SK-N-MC (cell line): ENCODE results near the gene AQP3.
"Not testable (repeated sequence)": the region's sequence is repeated elsewhere in the genome, so short reads cannot be mapped to it uniquely, and the experiment has no call there.

Experiments used
- DNase-seq: peaks from one replicate; pipeline ENCODE4 v3.0.0-alpha.2; 2011; ENCODE audit warnings: low read depth, low spot score
- H3K27ac ChIP-seq: fragments of 200-600 bp; sonication (generic); 2 replicates; pipeline ENCODE4 v1.5.1; 2016; ENCODE audit warnings: mixed run types
- H3K36me3 ChIP-seq: fragments of 200-600 bp; sonication (generic); 2 replicates; pipeline ENCODE4 v1.6.1; 2017; ENCODE audit warnings: antibody characterized with exemption, low read length, mixed read lengths; ENCODE audit not compliant: insufficient read depth
- H3K4me3 ChIP-seq: fragments of 200-600 bp; sonication (generic); 2 replicates; pipeline ENCODE4 v1.5.1; 2016
- H3K9ac ChIP-seq: fragments of 200-600 bp; sonication (generic); 2 replicates; pipeline ENCODE4 v1.8.0; 2017; ENCODE audit warnings: mixed run types, mixed read lengths; ENCODE audit not compliant: insufficient read length
- H3K9me3 ChIP-seq: fragments of 200-600 bp; sonication (generic); 2 replicates; pipeline ENCODE4 v1.6.1; 2017; ENCODE audit warnings: low read depth, mild to moderate bottlenecking, antibody characterized with exemption, low read length, moderate library complexity, mixed read lengths
- EZH2 ChIP-seq: fragments of 200-600 bp; sonication (generic); IDR thresholded peaks from one replicate; pipeline ENCODE4 v1.6.1; 2017; ENCODE audit warnings: antibody characterized with exemption
- FOXP2 ChIP-seq: optimal IDR thresholded peaks from 2 replicates; pipeline ENCODE3; 2011; ENCODE audit warnings: mild to moderate bottlenecking, moderate library complexity; ENCODE audit not compliant: insufficient read depth; ENCODE audit errors: extremely low read length, control extremely low read depth
- POLR2AphosphoS5 ChIP-seq: IDR thresholded peaks from 2 replicates; pipeline ENCODE4 v1.6.1; 2012; ENCODE audit warnings: mild to moderate bottlenecking, low read depth, low read length, borderline replicate concordance

Gene AQP3

DNA sequence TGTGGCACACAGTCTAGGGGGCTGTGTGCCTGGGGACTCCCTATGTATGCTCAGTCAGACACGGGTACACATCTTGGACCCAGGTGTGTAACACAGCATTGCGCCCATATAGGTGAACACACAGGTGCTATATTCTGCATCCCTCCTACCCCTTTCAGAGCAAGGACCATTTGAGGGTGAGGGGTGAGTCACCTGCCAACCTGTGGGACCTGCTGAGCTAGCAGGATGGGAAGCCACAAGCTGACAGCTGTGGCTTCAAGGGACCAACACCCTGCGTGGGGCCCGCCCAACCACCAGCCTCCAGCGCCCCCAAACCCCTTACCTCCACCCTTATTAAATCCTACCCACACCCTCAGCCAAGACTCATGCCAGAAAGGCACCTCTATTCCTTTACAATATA lies 30.4 kb downstream of the AQP3 start:
- H3K36me3 ChIP-seq = no peaks in the 10 kb centered on the region
- H3K27ac ChIP-seq = no peak overlapping the region
- TF ChIP-seq POLR2AphosphoS5 = no peak
- TF ChIP-seq EZH2 = no peak
- TF ChIP-seq FOXP2 = no peak
- no peaks in the 10 kb centered on the region for H3K9me3 ChIP-seq
- DNase-seq = no peak
- no peak overlapping the region for H3K9ac ChIP-seq
- no peak overlapping the region for H3K4me3 ChIP-seq

DNA sequence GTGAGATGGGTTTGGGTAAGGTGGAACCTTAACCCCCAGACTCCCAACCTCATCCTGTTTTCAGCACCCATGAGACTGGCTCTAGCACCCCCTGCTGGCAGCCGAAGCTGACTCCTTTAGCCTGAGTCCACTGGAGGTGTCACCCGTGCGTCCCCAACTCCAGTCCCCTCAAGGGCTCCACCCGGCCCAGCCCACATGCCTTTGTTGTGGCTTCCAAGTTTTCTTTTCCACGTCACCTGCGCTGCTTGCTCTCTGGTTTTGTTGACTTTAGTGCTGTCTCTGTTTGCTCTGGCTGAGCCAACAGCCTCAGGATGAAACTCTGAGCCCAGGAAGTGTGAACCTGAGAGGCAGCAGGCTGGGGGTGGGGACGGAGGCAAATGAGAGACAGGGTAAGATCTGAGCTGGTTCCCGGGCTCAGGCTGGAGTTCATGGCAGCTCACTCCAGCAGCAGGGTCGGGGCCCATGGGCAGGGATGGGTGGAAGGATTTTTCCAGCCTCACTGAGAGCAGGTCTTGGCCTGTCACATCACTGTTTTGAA lies 31.8 kb downstream of the AQP3 start:
- H3K9ac ChIP-seq = no peak overlapping the region
- no peak overlapping the region for H3K27ac ChIP-seq
- H3K4me3 ChIP-seq = no peak overlapping the region

DNA sequence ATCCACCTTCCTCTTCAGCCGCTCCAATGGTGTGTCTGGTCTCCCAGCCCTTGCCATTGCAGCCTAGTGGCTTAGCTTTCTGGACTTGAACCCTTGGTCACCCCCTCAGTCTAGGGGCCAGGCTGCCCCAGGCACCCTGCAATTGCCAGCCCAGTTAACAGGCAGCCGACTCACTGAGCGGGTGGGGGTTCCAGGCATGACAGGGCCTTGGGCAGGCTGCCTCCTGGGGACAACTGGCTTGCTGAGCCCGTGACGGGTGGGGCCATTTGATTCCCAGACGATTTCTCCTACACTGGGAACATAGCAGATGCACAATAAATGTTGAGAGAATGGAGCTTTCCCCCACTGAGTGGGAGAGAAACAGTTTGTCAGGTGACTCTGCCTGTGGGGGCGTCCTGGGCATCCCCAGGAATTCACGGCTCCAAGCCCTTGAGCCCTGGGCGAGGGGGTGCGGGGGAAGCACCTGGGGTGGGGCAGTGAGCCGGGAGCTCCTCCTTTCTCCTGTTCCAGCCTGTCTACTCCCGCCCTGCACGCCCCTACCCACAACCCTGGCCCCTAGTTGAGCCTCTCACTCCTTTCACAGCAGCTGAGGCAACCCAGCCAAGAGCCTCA lies 32.4 kb downstream of the AQP3 start:
- Histone ChIP-seq H3K27ac (no peak overlapping the region), H3K9me3 (no peaks in the 10 kb centered on the region), H3K4me3 (no peak overlapping the region), H3K36me3 (no peaks in the 10 kb centered on the region), H3K9ac (no peak overlapping the region)
- no peak for DNase-seq
- no peak for TF ChIP-seq EZH2
- TF ChIP-seq POLR2AphosphoS5 = no peak
- TF ChIP-seq FOXP2 = no peak

More for the DNA sequence above, 31.8 kb downstream of the AQP3 start:
- TF ChIP-seq FOXP2 = no peak
- no peak for TF ChIP-seq POLR2AphosphoS5
- TF ChIP-seq EZH2 = no peak
- DNase-seq = no peak
- Histone ChIP-seq H3K36me3 (no peaks in the 10 kb centered on the region), H3K9me3 (no peaks in the 10 kb centered on the region)

GRCh38 chr9:33414268-33414667 lies 33.1 kb downstream of the AQP3 start:
- Histone ChIP-seq H3K9ac (no peak overlapping the region), H3K36me3 (no peaks in the 10 kb centered on the region), H3K4me3 (no peak overlapping the region), H3K27ac (no peak overlapping the region), H3K9me3 (no peaks in the 10 kb centered on the region)
- TF ChIP-seq FOXP2 (no peak), EZH2 (no peak), POLR2AphosphoS5 (no peak)
- no peak for DNase-seq

DNA sequence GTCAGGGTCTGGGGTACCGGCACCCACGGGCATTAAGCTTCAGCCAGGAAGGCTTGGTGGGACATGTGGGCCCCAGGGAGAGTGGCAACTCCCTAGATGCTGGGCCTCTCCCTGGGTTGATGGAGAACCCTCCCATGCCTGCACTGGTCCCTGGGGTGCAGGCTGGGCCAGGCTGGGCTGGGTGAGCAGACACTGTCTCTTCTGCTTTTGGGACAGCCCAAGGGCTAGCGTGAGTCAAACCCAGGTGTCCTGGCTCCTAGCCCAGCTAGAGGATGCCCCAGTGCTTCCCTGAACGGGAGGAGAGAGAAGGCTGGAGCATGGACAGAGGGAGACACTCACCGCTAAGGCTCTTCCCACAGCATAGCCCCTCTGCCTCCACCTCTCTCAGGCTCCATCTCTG lies 39.3 kb downstream of the AQP3 start:
- H3K36me3 ChIP-seq = no peaks in the 10 kb centered on the region
- no peak for DNase-seq
- H3K9me3 ChIP-seq = no peaks in the 10 kb centered on the region

GRCh38 chr9:33407061-33407460 lies 40.3 kb downstream of the AQP3 start:
- H3K27ac ChIP-seq = no peak overlapping the region
- no peaks in the 10 kb centered on the region for H3K36me3 ChIP-seq
- H3K9ac ChIP-seq = no peak overlapping the region
- H3K4me3 ChIP-seq = no peak overlapping the region
- TF ChIP-seq FOXP2 (no peak), EZH2 (no peak), POLR2AphosphoS5 (no peak)
- DNase-seq = no peak
- no peaks in the 10 kb centered on the region for H3K9me3 ChIP-seq

More for the DNA sequence above, 39.3 kb downstream of the AQP3 start:
- H3K4me3 ChIP-seq = no peak overlapping the region
- no peak for TF ChIP-seq POLR2AphosphoS5
- no peak for TF ChIP-seq FOXP2
- TF ChIP-seq EZH2 = no peak
- H3K27ac ChIP-seq = no peak overlapping the region
- H3K9ac ChIP-seq = no peak overlapping the region

DNA sequence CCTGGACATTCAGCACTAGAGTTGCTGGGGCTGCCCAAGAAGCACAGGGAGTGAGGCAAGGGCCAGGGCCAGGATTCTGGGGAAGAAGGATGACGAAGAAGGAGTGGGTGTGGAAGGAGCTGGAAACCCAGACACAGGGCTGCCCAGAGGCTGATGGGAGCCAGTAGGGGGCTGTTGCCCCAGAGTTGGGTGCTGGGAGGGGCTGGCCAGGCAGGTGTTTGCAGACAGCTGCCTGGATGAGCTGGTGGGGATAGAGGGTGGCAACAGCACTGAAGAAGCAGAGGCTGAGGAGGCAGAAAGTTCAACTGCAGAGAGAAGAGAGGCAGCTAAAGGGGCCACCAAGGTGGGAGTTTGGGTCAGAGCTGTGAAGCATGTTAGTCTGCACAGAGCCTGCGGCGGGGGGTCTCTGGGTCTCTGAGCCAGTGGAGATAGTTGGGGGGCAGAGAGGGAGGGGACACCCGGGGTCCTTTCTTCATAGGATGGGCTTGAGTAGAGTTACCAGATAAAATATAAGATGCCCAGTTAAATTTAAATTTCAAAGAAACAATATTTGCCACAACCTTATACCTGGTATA lies 42.5 kb downstream of the AQP3 start:
- no peak overlapping the region for H3K4me3 ChIP-seq
- TF ChIP-seq FOXP2 (no peak), POLR2AphosphoS5 (no peak), EZH2 (no peak)
- H3K9me3 ChIP-seq = no peaks in the 10 kb centered on the region
- no peak overlapping the region for H3K27ac ChIP-seq
- no peaks in the 10 kb centered on the region for H3K36me3 ChIP-seq
- H3K9ac ChIP-seq = no peak overlapping the region
- no peak for DNase-seq

- no peak for DNase-seq
- TF ChIP-seq FOXP2 (no peak), POLR2AphosphoS5 (no peak), EZH2 (no peak)
- Histone ChIP-seq H3K9me3 (no peaks in the 10 kb centered on the region), H3K4me3 (no peak overlapping the region), H3K9ac (no peak overlapping the region), H3K27ac (no peak overlapping the region), H3K36me3 (no peaks in the 10 kb centered on the region)
Observed at GRCh38 chr9:33403941-33404787, 43.2 kb downstream of the AQP3 start.

DNA sequence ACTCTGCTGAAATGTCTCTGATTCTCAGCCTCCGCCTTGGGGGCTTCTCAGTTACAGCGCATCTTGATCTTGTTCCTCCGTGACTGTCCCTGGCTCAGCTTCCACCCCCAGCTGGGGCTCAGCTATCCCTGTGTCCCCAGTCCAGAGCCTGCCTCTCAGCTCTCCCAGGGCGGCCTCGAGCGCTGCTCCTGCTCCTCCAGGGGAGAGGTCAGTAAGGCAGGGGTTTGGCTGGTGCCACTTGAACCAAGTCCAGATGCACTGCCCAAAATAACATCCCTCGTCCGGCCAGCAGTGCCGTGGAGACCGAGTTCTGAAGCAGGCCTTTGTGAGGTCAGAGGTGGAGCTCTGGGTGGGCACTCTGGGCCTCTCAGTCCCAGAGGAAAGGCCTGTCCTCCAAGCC lies 45.0 kb downstream of the AQP3 start, which contains the start of gene AQP7:
Gene AQP7, minus strand, starts transcription at position 198 of the 400 bp plus-strand sequence. CDS start 1,306 bp downstream, outside the sequence.
- not testable (repeated sequence) for H3K36me3 ChIP-seq, H3K27ac ChIP-seq, H3K9ac ChIP-seq, DNase-seq, H3K9me3 ChIP-seq, H3K4me3 ChIP-seq

DNA sequence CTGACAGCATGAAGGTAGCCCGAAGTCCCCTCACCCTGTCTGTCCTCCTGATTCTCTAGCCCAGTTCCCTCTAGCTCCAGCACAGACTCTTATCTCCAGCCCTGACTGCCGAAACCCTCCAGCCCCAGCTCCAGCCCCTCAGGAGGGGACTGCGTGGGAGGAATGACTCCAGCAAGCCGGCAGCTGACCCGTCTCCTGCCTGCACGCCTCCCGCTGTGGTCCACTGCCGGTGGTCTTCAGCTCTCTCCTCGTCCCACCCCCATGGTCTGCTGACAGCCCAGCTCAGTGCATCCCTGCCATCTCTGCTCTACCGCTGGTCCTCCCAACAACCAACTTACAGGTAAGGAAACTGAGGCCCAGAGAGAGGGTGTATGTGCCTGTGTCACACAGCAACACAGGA lies 45.6 kb downstream of the AQP3 start:
- not testable (repeated sequence) for H3K27ac ChIP-seq, H3K9ac ChIP-seq, DNase-seq, H3K9me3 ChIP-seq, H3K4me3 ChIP-seq, H3K36me3 ChIP-seq

DNA sequence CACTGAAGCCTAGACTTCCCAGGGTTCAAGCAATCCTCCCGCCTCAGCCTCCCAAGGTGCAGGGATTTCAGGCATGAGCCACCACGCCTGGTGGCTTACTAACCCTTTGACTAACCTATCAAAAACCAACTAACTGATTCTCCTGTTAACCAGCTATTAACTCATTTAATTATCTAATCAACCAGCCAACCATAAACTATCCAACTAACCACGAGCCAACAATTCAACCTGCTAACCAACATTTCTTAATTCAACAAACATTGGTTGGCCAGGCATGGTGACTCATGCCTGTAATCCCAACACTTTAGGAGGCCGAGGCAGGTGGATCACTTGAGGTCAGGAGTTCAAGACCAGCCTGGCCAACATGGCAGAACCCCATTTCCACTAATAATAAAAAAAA lies 48.3 kb downstream of the AQP3 start:
- not testable (repeated sequence) for H3K9me3 ChIP-seq, H3K9ac ChIP-seq, H3K4me3 ChIP-seq, H3K27ac ChIP-seq, DNase-seq, H3K36me3 ChIP-seq
